Stomach smooth muscle (tissue), 2 donors: Measurements from ENCODE around the gene MED6.

Source experiments
- H3K27ac ChIP-seq: one replicate; pipeline ENCODE4 v1.7.0; 2013; ENCODE audit warnings: mild to moderate bottlenecking, low read length, inconsistent platforms
- H3K27me3 ChIP-seq, 2 donors: one replicate each; pipeline ENCODE4 v1.7.0; 2013; ENCODE audit warnings: low read length in 2 of 2; ENCODE audit not compliant: insufficient read depth in 2 of 2, control insufficient read depth in 1 of 2
- H3K36me3 ChIP-seq, 2 donors: one replicate each; pipeline ENCODE4 v1.7.0; 2013; ENCODE audit warnings: low read length in 2 of 2; ENCODE audit not compliant: control insufficient read depth in 2 of 2, insufficient read depth in 2 of 2
- H3K4me1 ChIP-seq: one replicate; pipeline ENCODE4 v1.7.0; 2013; ENCODE audit warnings: low read length; ENCODE audit not compliant: control insufficient read depth, insufficient read depth
- H3K4me3 ChIP-seq, 2 donors: one replicate each; pipeline ENCODE4 v1.7.0; 2013; ENCODE audit warnings: low read length in 2 of 2
- H3K9ac ChIP-seq, 2 donors: one replicate each; pipeline ENCODE4 v1.7.0; 2013; ENCODE audit warnings: low read length in 2 of 2, mild to moderate bottlenecking in 1 of 2
- H3K9me3 ChIP-seq, 2 donors: one replicate each; pipeline ENCODE4 v1.7.0; 2013; ENCODE audit warnings: low read length in 2 of 2; ENCODE audit not compliant: control insufficient read depth in 2 of 2
- donor health status: healthy.
- donor health status: Pancreatic carcinoma.

Gene MED6

GRCh38 chr14:70599345-70599744, 1.1 kb downstream of the MED6 start:
- peaks cover 5% of the 10 kb centered on the region for H3K4me1 ChIP-seq
- peaks cover 0 to 2% of the 10 kb centered on the region in 2 donors for H3K27me3 ChIP-seq
- no peak overlapping the region for H3K27ac ChIP-seq
- H3K4me3 ChIP-seq, result peak overlapping the region; percentile 84 to 100
- H3K9me3 ChIP-seq, result no peaks in the 10 kb centered on the region
- H3K36me3 ChIP-seq, result peaks cover 16 to 17% of the 10 kb centered on the region in 2 donors
- H3K9ac ChIP-seq, result no peak overlapping the region

DNA sequence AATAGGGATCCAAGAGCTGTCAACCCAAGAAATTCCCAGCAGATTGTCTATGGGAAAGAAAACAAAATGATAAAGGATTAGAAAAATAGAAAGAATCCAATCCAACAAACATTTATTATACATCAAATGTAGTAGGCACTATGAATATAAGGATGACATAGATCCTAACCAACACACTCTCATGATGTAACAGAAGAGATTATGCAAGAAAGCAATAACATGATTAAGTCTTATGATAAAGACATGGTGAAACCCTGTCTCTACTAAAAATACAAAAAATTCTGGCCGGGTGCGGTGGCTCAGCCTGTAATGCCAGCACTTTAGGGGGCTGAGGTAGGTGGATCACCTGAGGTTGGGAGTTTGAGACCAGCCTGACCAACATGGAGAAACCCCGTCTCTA, 2.7 kb downstream of the MED6 start:
- Histone ChIP-seq H3K27ac (no peak overlapping the region), H3K9me3 (no peaks in the 10 kb centered on the region), H3K36me3 (peaks cover 27 to 30% of the 10 kb centered on the region in 2 donors), H3K9ac (no peak overlapping the region), H3K4me3 (no peak overlapping the region), H3K27me3 (no peaks in the 10 kb centered on the region), H3K4me1 (peaks cover 5% of the 10 kb centered on the region)

DNA sequence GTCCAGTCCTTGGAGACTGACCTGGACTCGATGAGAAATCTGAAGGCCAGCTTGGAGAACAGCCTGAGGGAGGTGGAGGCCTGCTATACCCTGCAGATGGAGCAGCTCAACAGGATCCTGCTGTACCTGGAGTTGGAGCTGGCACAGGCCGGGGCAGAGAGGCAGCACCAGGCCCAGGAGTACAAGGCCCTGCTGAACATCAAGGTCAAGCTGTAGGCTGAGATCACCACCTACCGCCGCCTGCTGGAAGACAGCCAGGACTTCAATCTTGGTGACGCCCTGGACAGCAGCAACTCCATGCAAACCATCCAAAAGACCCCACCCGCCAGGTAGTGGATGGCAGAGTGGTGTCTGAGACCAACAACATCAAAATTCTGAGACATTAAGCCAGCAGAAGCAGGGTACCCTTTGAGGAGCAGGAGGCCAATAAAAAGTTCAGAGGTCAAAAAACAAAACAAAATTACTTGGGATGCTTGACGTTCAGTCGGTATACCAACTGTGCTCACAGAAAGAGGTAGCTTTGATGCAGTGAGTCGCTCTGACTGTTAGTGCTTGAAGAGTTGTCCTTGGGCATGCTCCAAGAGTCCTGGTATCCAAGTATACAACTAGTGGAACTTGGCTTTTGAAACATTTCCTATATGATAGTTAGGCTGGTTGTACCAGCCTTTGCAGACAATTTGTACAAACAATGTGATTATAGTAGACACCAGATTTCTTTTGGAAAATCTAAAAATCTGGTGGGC, 4.8 kb downstream of the MED6 start:
- peaks cover 35 to 36% of the 10 kb centered on the region in 2 donors for H3K36me3 ChIP-seq
- H3K27me3 ChIP-seq, result no peaks in the 10 kb centered on the region
- H3K9ac ChIP-seq, result no peak overlapping the region
- no peak overlapping the region for H3K27ac ChIP-seq
- H3K4me1 ChIP-seq, result peaks cover 5% of the 10 kb centered on the region
- no peaks in the 10 kb centered on the region for H3K9me3 ChIP-seq
- no peak overlapping the region for H3K4me3 ChIP-seq

DNA sequence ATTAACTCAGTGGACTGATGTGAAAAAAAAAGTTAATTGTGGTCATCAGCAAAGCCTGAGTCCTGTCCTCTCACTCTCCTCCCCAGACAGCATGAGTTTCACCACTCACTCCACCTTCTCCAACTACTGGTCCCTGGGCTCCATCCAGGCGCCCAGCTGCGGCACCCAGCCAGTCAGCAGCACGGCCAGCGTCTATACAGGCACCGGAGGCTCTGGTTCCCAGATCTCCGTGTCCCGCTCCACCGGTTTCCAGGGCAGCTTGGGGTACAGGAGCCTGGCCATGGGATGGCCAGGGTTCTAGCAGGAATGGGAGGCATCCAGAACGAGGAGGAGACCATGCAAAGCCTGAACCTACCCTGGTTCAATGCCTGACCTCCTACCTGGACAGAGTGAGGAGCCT, 6.0 kb downstream of the MED6 start:
- Histone ChIP-seq H3K4me1 (peaks cover 3% of the 10 kb centered on the region), H3K27me3 (no peaks in the 10 kb centered on the region), H3K9ac (no peak overlapping the region), H3K4me3 (no peak overlapping the region), H3K9me3 (no peaks in the 10 kb centered on the region), H3K27ac (no peak overlapping the region), H3K36me3 (peaks cover 42 to 44% of the 10 kb centered on the region in 2 donors)

DNA sequence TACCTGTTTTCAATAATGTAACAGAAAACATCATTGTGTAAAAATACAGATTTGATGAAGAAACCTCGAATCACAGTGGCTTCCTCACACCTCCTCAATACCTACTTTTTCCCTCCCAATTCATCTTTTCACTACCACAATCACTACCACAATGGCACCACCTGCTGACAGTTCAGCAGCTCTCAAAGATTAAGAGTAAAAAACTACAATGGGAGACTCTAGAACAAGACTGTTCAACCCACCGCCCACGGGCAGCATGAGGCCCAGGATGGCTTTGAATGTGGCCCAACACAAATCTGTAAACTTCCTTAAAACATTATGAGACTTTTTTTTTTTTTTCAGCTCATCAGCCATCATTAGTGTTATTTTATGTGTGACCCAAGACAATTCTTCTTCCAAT, 15.2 kb downstream of the MED6 start:
- Histone ChIP-seq H3K4me1 (no peaks in the 10 kb centered on the region), H3K27me3 (no peaks in the 10 kb centered on the region), H3K36me3 (peaks cover 43 to 66% of the 10 kb centered on the region in 2 donors)

GRCh38 chr14:70576891-70577290, 23.6 kb downstream of the MED6 start:
- Histone ChIP-seq H3K4me1 (no peaks in the 10 kb centered on the region), H3K27ac (no peak overlapping the region), H3K36me3 (peaks cover 12 to 20% of the 10 kb centered on the region in 2 donors)

More for the DNA sequence above, 15.2 kb downstream of the MED6 start:
- H3K27ac ChIP-seq, result no peak overlapping the region
- no peaks in the 10 kb centered on the region for H3K9me3 ChIP-seq
- no peak overlapping the region for H3K4me3 ChIP-seq
- no peak overlapping the region for H3K9ac ChIP-seq

DNA sequence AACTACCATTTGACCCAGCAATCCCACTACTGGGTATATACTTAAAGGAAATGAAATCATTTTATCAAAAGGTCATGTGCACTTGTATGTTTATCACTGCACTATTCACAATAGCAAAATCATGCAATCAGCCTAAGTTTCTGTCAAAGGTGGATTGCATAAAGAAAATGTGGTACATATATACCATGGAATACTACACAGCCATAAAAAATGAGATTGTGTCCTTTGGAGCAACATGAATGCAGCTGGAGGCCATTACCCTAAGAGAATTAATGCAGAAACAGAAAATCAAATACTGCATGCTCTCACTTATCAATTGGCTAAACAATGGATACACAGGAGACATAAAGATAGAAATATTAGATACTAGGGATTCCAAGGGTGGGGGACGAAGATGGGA, 27.4 kb downstream of the MED6 start:
- Histone ChIP-seq H3K9me3 (no peaks in the 10 kb centered on the region), H3K36me3 (peaks cover 0 to 10% of the 10 kb centered on the region in 2 donors)

More at GRCh38 chr14:70576891-70577290, 23.6 kb downstream of the MED6 start:
- H3K27me3 ChIP-seq, result no peaks in the 10 kb centered on the region
- H3K9me3 ChIP-seq, result no peaks in the 10 kb centered on the region
- H3K4me3 ChIP-seq, result no peak overlapping the region
- H3K9ac ChIP-seq, result no peak overlapping the region

DNA sequence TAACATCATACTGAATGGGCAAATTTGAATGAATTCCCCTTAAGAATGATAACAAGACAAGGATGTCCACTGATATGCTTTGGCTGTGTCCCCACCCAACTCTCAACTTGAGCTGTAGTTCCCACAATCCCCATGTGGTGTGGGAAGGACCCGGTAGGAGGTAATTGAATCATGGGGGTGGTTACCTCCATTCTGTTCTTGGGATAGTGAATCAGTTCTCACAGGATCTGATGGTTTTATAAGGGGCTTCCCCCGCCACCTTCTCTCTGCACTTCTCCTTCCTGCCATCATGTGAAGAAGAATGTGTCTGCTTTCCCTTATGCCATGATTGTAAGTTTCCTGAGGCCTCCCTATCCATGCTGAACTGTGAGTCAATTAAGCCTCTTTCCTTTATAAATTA, 29.3 kb downstream of the MED6 start:
- no peak overlapping the region for H3K9ac ChIP-seq
- H3K27ac ChIP-seq, result no peak overlapping the region
- no peaks in the 10 kb centered on the region for H3K9me3 ChIP-seq
- no peaks in the 10 kb centered on the region for H3K27me3 ChIP-seq
- H3K4me3 ChIP-seq, result no peak overlapping the region
- H3K4me1 ChIP-seq, result no peaks in the 10 kb centered on the region
- peaks cover 9 to 10% of the 10 kb centered on the region in 2 donors for H3K36me3 ChIP-seq

More for the DNA sequence above, 27.4 kb downstream of the MED6 start:
- Histone ChIP-seq H3K4me3 (no peak overlapping the region), H3K4me1 (no peaks in the 10 kb centered on the region), H3K9ac (no peak overlapping the region), H3K27me3 (no peaks in the 10 kb centered on the region), H3K27ac (no peak overlapping the region)

DNA sequence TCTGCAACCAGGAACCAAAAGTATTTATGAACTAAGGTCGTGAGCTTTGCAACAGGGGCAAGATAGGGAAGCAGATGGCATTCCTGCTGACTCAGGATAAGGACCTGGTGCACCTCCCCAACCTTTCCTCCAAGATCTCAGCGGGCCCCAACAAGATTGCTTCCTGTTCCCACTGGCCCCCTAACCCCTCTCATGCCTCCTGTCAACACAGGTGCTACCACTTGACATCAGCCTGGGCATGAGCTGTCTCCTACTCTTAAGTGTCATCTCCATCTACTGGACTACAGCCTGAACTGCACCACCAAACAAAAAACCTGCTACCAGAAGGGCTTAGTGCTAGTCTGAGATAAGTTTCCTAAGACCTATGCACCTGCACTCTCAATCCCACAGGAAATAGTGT, 32.7 kb downstream of the MED6 start:
- no peak overlapping the region for H3K9ac ChIP-seq
- H3K27ac ChIP-seq, result no peak overlapping the region
- no peaks in the 10 kb centered on the region for H3K9me3 ChIP-seq
- H3K36me3 ChIP-seq, result peaks cover 20 to 26% of the 10 kb centered on the region in 2 donors
- no peak overlapping the region for H3K4me3 ChIP-seq
- H3K27me3 ChIP-seq, result no peaks in the 10 kb centered on the region
- no peaks in the 10 kb centered on the region for H3K4me1 ChIP-seq

- Histone ChIP-seq H3K36me3 (peaks cover 24 to 31% of the 10 kb centered on the region in 2 donors), H3K9ac (no peak overlapping the region), H3K4me3 (no peak overlapping the region), H3K27me3 (no peaks in the 10 kb centered on the region), H3K9me3 (no peaks in the 10 kb centered on the region), H3K27ac (no peak overlapping the region), H3K4me1 (no peaks in the 10 kb centered on the region)
Measured at GRCh38 chr14:70563869-70564268, 36.6 kb downstream of the MED6 start.

- Histone ChIP-seq H3K9ac (no peak overlapping the region), H3K36me3 (peaks cover 24 to 31% of the 10 kb centered on the region in 2 donors), H3K4me3 (no peak overlapping the region)
Measured at GRCh38 chr14:70563417-70563816, 37.0 kb downstream of the MED6 start.

More at GRCh38 chr14:70563417-70563816, 37.0 kb downstream of the MED6 start:
- no peaks in the 10 kb centered on the region for H3K27me3 ChIP-seq
- no peak overlapping the region for H3K27ac ChIP-seq
- H3K4me1 ChIP-seq, result no peaks in the 10 kb centered on the region
- H3K9me3 ChIP-seq, result no peaks in the 10 kb centered on the region
